Mesenchymal stem cell (in vitro differentiated cells and primary cell): ENCODE data around the gene NRIP3.
"Not testable (repeated sequence)": the region's sequence is repeated elsewhere in the genome, so short reads cannot be mapped to it uniquely, and the experiment has no call there.

Source experiments
- DNase-seq: peaks from one replicate; pipeline ENCODE4 v3.0.0-alpha.2; 2013
- H2AFZ ChIP-seq: one replicate; pipeline ENCODE4 v1.6.1; 2013; ENCODE audit warnings: low read depth, mild to moderate bottlenecking, control low read depth, inconsistent platforms, low read length, moderate library complexity
- H2AK5ac ChIP-seq: 2 replicates; pipeline ENCODE4 v1.6.1; 2013; ENCODE audit warnings: low read length, moderate library complexity, mild to moderate bottlenecking, inconsistent platforms; ENCODE audit not compliant: severe bottlenecking
- H2BK120ac ChIP-seq: one replicate; pipeline ENCODE4 v1.6.1; 2013; ENCODE audit warnings: low read depth, mild to moderate bottlenecking, inconsistent platforms, low read length, moderate library complexity
- H2BK12ac ChIP-seq, 2 experiments: one replicate each; pipeline ENCODE4 v1.6.1; 2013; ENCODE audit warnings: inconsistent platforms in 2 of 2, low read length in 2 of 2, mild to moderate bottlenecking in 2 of 2, moderate library complexity in 2 of 2, control low read depth in 1 of 2
- H2BK15ac ChIP-seq: one replicate; pipeline ENCODE4 v1.6.1; 2013; ENCODE audit warnings: mild to moderate bottlenecking, low read depth, inconsistent platforms; ENCODE audit not compliant: poor library complexity, severe bottlenecking
- H2BK5ac ChIP-seq: 2 replicates; pipeline ENCODE4 v1.6.1; 2013; ENCODE audit warnings: low read depth, mild to moderate bottlenecking, low read length, control low read depth, inconsistent platforms; ENCODE audit not compliant: poor library complexity, severe bottlenecking
- H3K14ac ChIP-seq, 2 experiments: one replicate each; pipeline ENCODE4 v1.6.1; 2013; ENCODE audit warnings: inconsistent platforms in 2 of 2, low read length in 2 of 2, control low read depth in 1 of 2, mild to moderate bottlenecking in 1 of 2, moderate library complexity in 1 of 2
- H3K18ac ChIP-seq, 2 experiments: one replicate each; pipeline ENCODE4 v1.6.1; 2013; ENCODE audit warnings: inconsistent platforms in 2 of 2, low read length in 2 of 2, control low read depth in 1 of 2, low read depth in 1 of 2, mild to moderate bottlenecking in 1 of 2
- H3K23ac ChIP-seq, 2 experiments: one replicate each; pipeline ENCODE4 v1.6.1; 2013; ENCODE audit warnings: inconsistent platforms in 2 of 2, low read length in 2 of 2, mild to moderate bottlenecking in 2 of 2, moderate library complexity in 2 of 2, control low read depth in 1 of 2
- H3K27ac ChIP-seq: 2 replicates; pipeline ENCODE4 v1.5.1; 2013; ENCODE audit warnings: mild to moderate bottlenecking, moderate library complexity, low read length, control low read depth, inconsistent platforms; ENCODE audit not compliant: poor library complexity, severe bottlenecking
- H3K27me3 ChIP-seq, 2 experiments: 2 replicates each; pipeline versions ENCODE4 v1.6.1 to v1.7.0; 2013; ENCODE audit warnings: low read length in 2 of 2, mild to moderate bottlenecking in 2 of 2, moderate library complexity in 2 of 2, control low read depth in 1 of 2, inconsistent platforms in 1 of 2; ENCODE audit not compliant: control insufficient read depth in 1 of 2, insufficient read depth in 1 of 2
- H3K36me3 ChIP-seq, 2 experiments: 2 replicates each; pipeline versions ENCODE4 v1.6.1 to v1.7.0; 2013; ENCODE audit warnings: low read length in 2 of 2, control low read depth in 1 of 2, inconsistent platforms in 1 of 2, low read depth in 1 of 2, mild to moderate bottlenecking in 1 of 2; ENCODE audit not compliant: insufficient read depth in 2 of 2, control insufficient read depth in 1 of 2
- H3K4ac ChIP-seq, 2 experiments: one replicate each; pipeline ENCODE4 v1.6.1; 2013; ENCODE audit warnings: inconsistent platforms in 2 of 2, low read length in 2 of 2, mild to moderate bottlenecking in 2 of 2, moderate library complexity in 2 of 2, control low read depth in 1 of 2, low read depth in 1 of 2
- H3K4me1 ChIP-seq: 2 replicates; pipeline ENCODE4 v1.6.1; 2013; ENCODE audit warnings: low read depth, low read length, control low read depth; ENCODE audit not compliant: control insufficient read depth, insufficient read depth
- H3K4me2 ChIP-seq: 2 replicates; pipeline ENCODE4 v1.6.1; 2013; ENCODE audit warnings: low read length, mild to moderate bottlenecking, inconsistent platforms; ENCODE audit not compliant: poor library complexity, severe bottlenecking
- H3K4me3 ChIP-seq, 2 experiments: 2 replicates each; pipeline versions ENCODE4 v1.5.1 to v1.7.0; 2013; ENCODE audit warnings: low read length in 2 of 2, mild to moderate bottlenecking in 2 of 2, control low read depth in 1 of 2, low read depth in 1 of 2; ENCODE audit not compliant: insufficient read depth in 1 of 2
- H3K79me1 ChIP-seq: replicated peaks from 2 replicates; pipeline ENCODE4 v1.6.1; 2013; ENCODE audit warnings: mild to moderate bottlenecking, control low read depth, low read length, inconsistent platforms; ENCODE audit not compliant: poor library complexity, severe bottlenecking
- H3K9ac ChIP-seq: 2 replicates; pipeline ENCODE4 v1.7.0; 2013; ENCODE audit warnings: mild to moderate bottlenecking, low read length, moderate library complexity
- H3K9me3 ChIP-seq: 2 replicates; pipeline ENCODE4 v1.7.0; 2013; ENCODE audit warnings: mild to moderate bottlenecking, low read length; ENCODE audit not compliant: control insufficient read depth
- H4K8ac ChIP-seq: one replicate; pipeline ENCODE4 v1.6.1; 2013; ENCODE audit warnings: inconsistent platforms, mild to moderate bottlenecking, low read length, moderate library complexity
- H4K91ac ChIP-seq: one replicate; pipeline ENCODE4 v1.6.1; 2013; ENCODE audit warnings: mild to moderate bottlenecking, low read length, inconsistent platforms
- WGBS: methylation state at CpG from one replicate; pipeline ENCODE4 v1.1.7; 2013; ENCODE audit warnings: mixed read lengths; 5-methylcytosine and 5-hydroxymethylcytosine counted together

Gene NRIP3

GRCh38 chr11:8980485-8980884 lies 23.3 kb downstream of the NRIP3 start:
- H3K14ac ChIP-seq, result no peak overlapping the region
- H2BK12ac ChIP-seq, result no peak overlapping the region
- H2AFZ ChIP-seq, result no peak overlapping the region
- no peaks in the 10 kb centered on the region for H3K9me3 ChIP-seq
- DNase-seq, result no peak
- H2BK15ac ChIP-seq, result no peak overlapping the region
- H3K4me2 ChIP-seq, result no peak overlapping the region
- peaks cover 0 to 22% of the 10 kb centered on the region in 2 experiments for H3K36me3 ChIP-seq
- H3K4ac ChIP-seq, result no peak overlapping the region
- H2BK120ac ChIP-seq, result no peak overlapping the region
- no peak overlapping the region for H3K23ac ChIP-seq
- no peak overlapping the region for H3K18ac ChIP-seq
- no peak overlapping the region for H3K27ac ChIP-seq
- H2AK5ac ChIP-seq, result no peak overlapping the region
- H4K8ac ChIP-seq, result no peak overlapping the region
- no peak overlapping the region for H3K9ac ChIP-seq
- no peak overlapping the region for H2BK5ac ChIP-seq
- no peaks in the 10 kb centered on the region for H3K27me3 ChIP-seq
- no peaks in the 10 kb centered on the region for H3K79me1 ChIP-seq
- H3K4me1 ChIP-seq, result no peaks in the 10 kb centered on the region
- 72% methylated on average over 2 of the region's 3 CpGs for WGBS
- H4K91ac ChIP-seq, result no peak overlapping the region
- H3K4me3 ChIP-seq, result no peak overlapping the region

- not testable (repeated sequence) for H3K4me2 ChIP-seq, H3K27me3 ChIP-seq, H2BK12ac ChIP-seq
Observed at GRCh38 chr11:8979365-8979764, 24.4 kb downstream of the NRIP3 start.

GRCh38 chr11:8973121-8973520 lies 30.7 kb downstream of the NRIP3 start:
- Histone ChIP-seq H2AFZ (no peak overlapping the region), H3K36me3 (no peaks in the 10 kb centered on the region), H2AK5ac (no peak overlapping the region), H4K8ac (no peak overlapping the region), H3K4me2 (no peak overlapping the region), H2BK15ac (no peak overlapping the region), H2BK120ac (no peak overlapping the region), H3K18ac (no peak overlapping the region), H3K4me1 (no peaks in the 10 kb centered on the region), H3K9ac (no peak overlapping the region), H3K9me3 (no peaks in the 10 kb centered on the region), H2BK12ac (no peak overlapping the region), H2BK5ac (no peak overlapping the region), H3K4me3 (no peak overlapping the region), H3K4ac (no peak overlapping the region), H3K27ac (no peak overlapping the region), H4K91ac (no peak overlapping the region), H3K27me3 (no peaks in the 10 kb centered on the region), H3K23ac (no peak overlapping the region), H3K79me1 (no peaks in the 10 kb centered on the region), H3K14ac (no peak overlapping the region)
- whole genome bisulfite sequencing, result 97% methylated on average over 3 of the region's 3 CpGs
- no peak for DNase-seq

More at GRCh38 chr11:8979365-8979764, 24.4 kb downstream of the NRIP3 start:
- H3K4me1 ChIP-seq, H3K4me3 ChIP-seq, H4K91ac ChIP-seq, H2BK5ac ChIP-seq, H2BK15ac ChIP-seq, H3K9me3 ChIP-seq, H4K8ac ChIP-seq, H3K79me1 ChIP-seq, H2AFZ ChIP-seq, H3K27ac ChIP-seq, H3K4ac ChIP-seq, H2BK120ac ChIP-seq, H3K18ac ChIP-seq, H3K14ac ChIP-seq, DNase-seq, H2AK5ac ChIP-seq, H3K9ac ChIP-seq, H3K23ac ChIP-seq: not testable (repeated sequence)
- no CpG with 5 or more reads among the region's 7 CpGs for WGBS
- H3K36me3 ChIP-seq, result peaks cover 0 to 22% of the 10 kb centered on the region in 2 experiments

- H3K4ac ChIP-seq, result no peak overlapping the region
- H2AK5ac ChIP-seq, result no peak overlapping the region
- H4K91ac ChIP-seq, result no peak overlapping the region
- H3K9me3 ChIP-seq, result no peaks in the 10 kb centered on the region
- H4K8ac ChIP-seq, result no peak overlapping the region
- H3K36me3 ChIP-seq, result peaks cover 0 to 2% of the 10 kb centered on the region in 2 experiments
- no peak overlapping the region for H3K9ac ChIP-seq
- H2BK5ac ChIP-seq, result no peak overlapping the region
- H3K27me3 ChIP-seq, result no peaks in the 10 kb centered on the region
- no peak overlapping the region for H3K4me2 ChIP-seq
- H3K14ac ChIP-seq, result no peak overlapping the region
- H2AFZ ChIP-seq, result no peak overlapping the region
- no peak overlapping the region for H2BK120ac ChIP-seq
- H3K27ac ChIP-seq, result no peak overlapping the region
- no peaks in the 10 kb centered on the region for H3K4me1 ChIP-seq
- no peak overlapping the region for H3K4me3 ChIP-seq
- peaks cover 2% of the 10 kb centered on the region for H3K79me1 ChIP-seq
- no peak overlapping the region for H3K18ac ChIP-seq
- no peak for DNase-seq
- no peak overlapping the region for H3K23ac ChIP-seq
- H2BK12ac ChIP-seq, result no peak overlapping the region
- no peak overlapping the region for H2BK15ac ChIP-seq
- 69% methylated on average over 1 of the region's 1 CpG for WGBS
Observed at GRCh38 chr11:8971924-8972316, 31.9 kb downstream of the NRIP3 start.
